ENCODE data around the gene CDK9.
A peak's percentile ranks its signal among the peaks of the same experiment; 100 is the strongest.

CDK9 gene

DNA sequence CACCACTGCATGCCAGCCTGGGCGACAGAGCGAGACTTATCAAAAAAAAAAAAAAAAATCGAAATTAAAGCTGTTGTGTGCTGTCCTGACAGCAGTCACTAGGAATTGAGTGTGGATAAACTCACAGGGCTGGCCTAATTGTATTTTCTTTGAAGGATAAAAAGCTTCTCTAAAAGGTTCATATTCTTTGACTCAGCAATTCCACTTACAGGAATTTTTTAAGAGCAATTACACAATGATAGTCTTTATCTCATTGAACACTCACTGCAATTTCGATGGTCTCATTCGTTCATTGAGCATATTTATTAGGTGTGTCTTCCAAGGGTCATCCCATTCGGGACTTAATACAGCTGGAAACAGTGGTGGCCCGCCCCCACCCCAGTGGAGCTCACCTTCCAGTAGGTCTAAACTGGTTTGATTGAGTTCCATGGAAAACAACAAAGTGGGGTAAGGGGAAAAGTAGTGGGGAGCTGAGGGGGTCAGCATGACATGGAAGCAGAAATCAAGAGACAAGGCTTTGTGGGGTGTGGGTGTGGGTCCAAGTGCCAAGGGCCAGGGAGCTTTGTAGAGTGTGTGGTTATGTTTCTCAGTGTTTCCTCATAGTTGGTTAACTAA is 6.7 kb downstream of the CDK9 start:
- ATAC-seq = no peak
- TF ChIP-seq BACH2 (CRISPR knock-in tag; IDR thresholded peaks at IDR 0.05; ENCODE audit: borderline replicate concordance) (no peak), ISL1 (CRISPR knock-in tag; IDR thresholded peaks at IDR 0.05) (no peak), ZNF70 (CRISPR knock-in tag; IDR thresholded peaks at IDR 0.05) (no peak), PPARA (CRISPR knock-in tag; IDR thresholded peaks at IDR 0.05; ENCODE audit: borderline replicate concordance) (no peak), SNAI2 (CRISPR knock-in tag; IDR thresholded peaks at IDR 0.05) (no peak)

DNA sequence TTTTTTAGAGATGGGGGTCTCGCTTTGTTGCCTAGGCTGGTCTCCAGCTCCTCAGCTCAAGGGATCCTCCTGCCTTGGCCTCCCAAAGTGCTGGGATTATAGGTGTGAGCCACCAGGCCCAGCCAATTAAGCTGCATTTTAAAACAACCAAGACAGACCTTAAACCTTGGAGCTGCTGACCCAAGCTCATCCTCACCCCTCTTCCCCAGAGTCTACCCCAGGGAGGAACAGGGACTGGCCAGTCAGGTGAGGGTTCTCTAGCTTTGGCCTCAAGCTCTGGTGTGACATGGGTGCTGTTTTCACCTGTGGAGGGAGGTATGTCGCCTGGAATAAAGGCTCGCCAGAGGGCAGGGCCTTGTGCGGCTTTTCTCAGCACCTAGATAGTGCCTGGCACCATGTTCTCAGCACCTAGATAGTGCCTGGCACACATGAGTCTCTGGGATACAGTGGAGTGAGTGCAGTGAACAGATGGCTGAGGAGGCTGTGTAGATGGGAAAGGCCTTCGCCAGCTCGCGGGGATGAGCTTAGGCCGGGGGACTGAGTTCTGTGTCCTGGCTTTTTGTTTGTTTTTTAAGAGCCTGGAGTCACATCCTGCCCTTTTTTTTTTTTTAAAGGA is 7.4 kb downstream of the CDK9 start:
- ATAC-seq = peak; percentile 13; the same call in 2 of the 3 replicates
- TF ChIP-seq TCF4 (CRISPR knock-in tag; IDR thresholded peaks at IDR 0.05; ENCODE audit: borderline replicate concordance) (no peak), ISL1 (CRISPR knock-in tag; IDR thresholded peaks at IDR 0.05) (no peak)
- TF ChIP-seq, protein P1, sequence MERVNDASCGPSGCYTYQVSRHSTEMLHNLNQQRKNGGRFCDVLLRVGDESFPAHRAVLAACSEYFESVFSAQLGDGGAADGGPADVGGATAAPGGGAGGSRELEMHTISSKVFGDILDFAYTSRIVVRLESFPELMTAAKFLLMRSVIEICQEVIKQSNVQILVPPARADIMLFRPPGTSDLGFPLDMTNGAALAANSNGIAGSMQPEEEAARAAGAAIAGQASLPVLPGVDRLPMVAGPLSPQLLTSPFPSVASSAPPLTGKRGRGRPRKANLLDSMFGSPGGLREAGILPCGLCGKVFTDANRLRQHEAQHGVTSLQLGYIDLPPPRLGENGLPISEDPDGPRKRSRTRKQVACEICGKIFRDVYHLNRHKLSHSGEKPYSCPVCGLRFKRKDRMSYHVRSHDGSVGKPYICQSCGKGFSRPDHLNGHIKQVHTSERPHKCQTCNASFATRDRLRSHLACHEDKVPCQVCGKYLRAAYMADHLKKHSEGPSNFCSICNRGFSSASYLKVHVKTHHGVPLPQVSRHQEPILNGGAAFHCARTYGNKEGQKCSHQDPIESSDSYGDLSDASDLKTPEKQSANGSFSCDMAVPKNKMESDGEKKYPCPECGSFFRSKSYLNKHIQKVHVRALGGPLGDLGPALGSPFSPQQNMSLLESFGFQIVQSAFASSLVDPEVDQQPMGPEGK (CRISPR knock-in tag; IDR thresholded peaks at IDR 0.05; ENCODE audit: borderline replicate concordance) = no peak

DNA sequence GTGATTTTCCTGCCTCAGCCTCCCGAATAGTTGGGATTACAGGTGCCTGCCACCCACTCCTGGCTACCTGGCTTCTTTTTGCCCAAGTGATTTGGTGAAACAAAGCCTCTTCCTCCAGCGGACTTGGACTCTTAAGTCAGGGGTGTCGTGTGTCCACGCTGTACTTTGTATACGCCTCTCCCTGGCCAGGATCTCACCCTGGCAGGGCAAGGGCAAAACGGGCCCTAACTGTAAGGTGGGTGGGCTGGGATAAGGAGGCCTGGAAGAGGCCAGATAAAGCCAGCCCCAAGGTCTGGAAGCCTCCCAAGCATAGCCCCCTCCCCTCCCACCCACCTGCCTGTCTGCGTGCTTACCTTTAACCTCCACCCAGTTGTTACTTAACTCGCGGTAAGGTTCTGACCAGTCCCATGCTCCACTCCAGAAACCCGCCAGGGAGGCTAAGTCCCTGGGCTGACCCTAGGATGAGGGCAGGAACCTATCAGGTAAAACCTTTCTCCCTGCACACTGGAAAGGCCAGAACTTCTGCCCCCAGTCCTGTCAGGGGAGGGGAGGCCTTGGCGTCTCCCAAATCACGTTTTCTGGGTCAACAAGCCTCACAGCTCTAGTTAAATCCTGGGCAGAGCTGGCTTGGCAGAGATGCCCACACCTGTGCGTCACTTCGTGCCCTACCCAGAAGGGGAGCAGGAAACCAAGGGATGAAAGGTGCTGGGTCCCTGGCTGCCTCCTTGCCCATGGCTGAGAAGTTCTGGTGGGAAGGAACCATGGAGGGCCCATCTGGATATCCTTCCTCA is 8.4 kb downstream of the CDK9 start:
- TF ChIP-seq CSDC2 (CRISPR knock-in tag; IDR thresholded peaks at IDR 0.05) (no peak), ESRRG (CRISPR knock-in tag; IDR thresholded peaks at IDR 0.05) (no peak), RARB (CRISPR knock-in tag; IDR thresholded peaks at IDR 0.05) (no peak), ZNF70 (CRISPR knock-in tag; IDR thresholded peaks at IDR 0.05) (no peak), GLIS3 (CRISPR knock-in tag; IDR thresholded peaks at IDR 0.05) (no peak), ARNTL (CRISPR knock-in tag; IDR thresholded peaks at IDR 0.05; ENCODE audit: borderline replicate concordance, low read depth) (no peak), ZNF565 (CRISPR knock-in tag; conservative IDR thresholded peaks at IDR 0.05; ENCODE audit: low read depth) (no peak), ZFP3 (CRISPR knock-in tag; IDR thresholded peaks at IDR 0.05) (no peak), TOX (CRISPR knock-in tag; IDR thresholded peaks at IDR 0.05; ENCODE audit: borderline replicate concordance) (no peak), OSR1 (CRISPR knock-in tag; IDR thresholded peaks at IDR 0.05) (no peak)
- TF ChIP-seq, protein P2, sequence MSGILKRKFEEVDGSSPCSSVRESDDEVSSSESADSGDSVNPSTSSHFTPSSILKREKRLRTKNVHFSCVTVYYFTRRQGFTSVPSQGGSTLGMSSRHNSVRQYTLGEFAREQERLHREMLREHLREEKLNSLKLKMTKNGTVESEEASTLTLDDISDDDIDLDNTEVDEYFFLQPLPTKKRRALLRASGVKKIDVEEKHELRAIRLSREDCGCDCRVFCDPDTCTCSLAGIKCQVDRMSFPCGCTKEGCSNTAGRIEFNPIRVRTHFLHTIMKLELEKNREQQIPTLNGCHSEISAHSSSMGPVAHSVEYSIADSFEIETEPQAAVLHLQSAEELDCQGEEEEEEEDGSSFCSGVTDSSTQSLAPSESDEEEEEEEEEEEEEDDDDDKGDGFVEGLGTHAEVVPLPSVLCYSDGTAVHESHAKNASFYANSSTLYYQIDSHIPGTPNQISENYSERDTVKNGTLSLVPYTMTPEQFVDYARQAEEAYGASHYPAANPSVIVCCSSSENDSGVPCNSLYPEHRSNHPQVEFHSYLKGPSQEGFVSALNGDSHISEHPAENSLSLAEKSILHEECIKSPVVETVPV (CRISPR knock-in tag; IDR thresholded peaks at IDR 0.05) = no peak
- TF ChIP-seq, protein P1 (CRISPR knock-in tag; IDR thresholded peaks at IDR 0.05; ENCODE audit: borderline replicate concordance) = no peak
- ATAC-seq = peak; percentile 17

DNA sequence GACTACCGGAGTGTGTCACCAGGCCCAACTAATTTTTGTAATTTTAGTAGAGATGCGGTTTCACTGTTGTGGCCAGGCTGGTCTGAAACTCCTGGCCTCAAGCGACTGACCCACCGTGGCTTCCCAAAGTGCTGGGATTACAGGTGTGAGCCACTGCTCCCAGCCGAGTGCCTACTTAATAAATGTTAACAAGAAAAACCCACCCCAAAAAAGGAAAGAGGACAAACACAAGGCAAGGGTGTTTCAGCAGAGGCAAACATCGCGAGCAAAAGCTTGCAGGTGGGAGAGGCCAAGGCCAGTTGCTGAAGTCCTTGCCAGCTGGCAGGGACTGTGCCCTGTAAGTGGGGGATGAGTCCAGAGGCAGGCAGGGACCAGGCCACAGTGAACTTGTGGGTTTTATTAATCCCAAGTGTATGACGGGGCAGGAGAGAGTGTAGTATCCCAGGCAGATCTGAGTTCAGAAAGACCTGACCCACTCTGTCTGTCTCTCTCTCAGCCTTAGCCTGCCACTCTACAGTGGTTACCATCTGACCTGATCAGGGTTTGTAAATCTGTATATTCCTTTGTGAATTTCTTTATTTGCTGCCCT is 10.5 kb downstream of the CDK9 start:
- peak; percentile 51 for ATAC-seq
- peak; percentile 26; the same call in 1 of the 2 replicates for TF ChIP-seq ESRRG (CRISPR knock-in tag; IDR thresholded peaks at IDR 0.05)
- TF ChIP-seq CSDC2 (CRISPR knock-in tag; IDR thresholded peaks at IDR 0.05) = no peak

DNA sequence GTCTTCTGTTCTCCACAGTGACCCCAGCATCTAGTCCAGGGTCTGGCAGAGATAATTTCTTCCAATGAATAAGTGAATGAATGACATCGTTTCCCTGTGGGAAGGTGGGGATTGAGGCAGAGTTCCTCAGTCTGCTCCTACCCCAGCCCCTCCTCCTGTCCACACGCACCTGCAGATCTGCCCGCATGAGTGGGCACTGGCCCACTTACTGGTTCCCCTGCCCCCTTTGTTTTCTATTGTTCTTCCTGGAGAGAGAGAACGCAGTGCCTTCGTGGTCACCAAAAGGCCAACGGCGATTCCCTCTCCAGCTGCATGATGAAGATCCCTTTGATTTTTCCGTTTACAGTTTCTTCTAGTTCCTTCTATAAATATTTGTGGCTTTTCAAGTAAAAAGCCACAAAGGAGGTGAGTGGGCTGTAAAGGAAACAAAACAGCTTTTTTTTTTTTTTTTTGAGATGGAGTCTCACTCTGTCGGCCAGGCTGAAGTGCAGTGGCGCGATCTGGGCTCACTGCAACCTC is 11.1 kb downstream of the CDK9 start:
- no peak for ATAC-seq
- no peak for TF ChIP-seq ARNTL (CRISPR knock-in tag; IDR thresholded peaks at IDR 0.05; ENCODE audit: borderline replicate concordance, low read depth)
- TF ChIP-seq, protein P1 (CRISPR knock-in tag; IDR thresholded peaks at IDR 0.05; ENCODE audit: borderline replicate concordance) = no peak
- TF ChIP-seq ISL1 (CRISPR knock-in tag; IDR thresholded peaks at IDR 0.05) = no peak
- no peak for TF ChIP-seq ZNF565 (CRISPR knock-in tag; conservative IDR thresholded peaks at IDR 0.05; ENCODE audit: low read depth)
- TF ChIP-seq, protein P3, sequence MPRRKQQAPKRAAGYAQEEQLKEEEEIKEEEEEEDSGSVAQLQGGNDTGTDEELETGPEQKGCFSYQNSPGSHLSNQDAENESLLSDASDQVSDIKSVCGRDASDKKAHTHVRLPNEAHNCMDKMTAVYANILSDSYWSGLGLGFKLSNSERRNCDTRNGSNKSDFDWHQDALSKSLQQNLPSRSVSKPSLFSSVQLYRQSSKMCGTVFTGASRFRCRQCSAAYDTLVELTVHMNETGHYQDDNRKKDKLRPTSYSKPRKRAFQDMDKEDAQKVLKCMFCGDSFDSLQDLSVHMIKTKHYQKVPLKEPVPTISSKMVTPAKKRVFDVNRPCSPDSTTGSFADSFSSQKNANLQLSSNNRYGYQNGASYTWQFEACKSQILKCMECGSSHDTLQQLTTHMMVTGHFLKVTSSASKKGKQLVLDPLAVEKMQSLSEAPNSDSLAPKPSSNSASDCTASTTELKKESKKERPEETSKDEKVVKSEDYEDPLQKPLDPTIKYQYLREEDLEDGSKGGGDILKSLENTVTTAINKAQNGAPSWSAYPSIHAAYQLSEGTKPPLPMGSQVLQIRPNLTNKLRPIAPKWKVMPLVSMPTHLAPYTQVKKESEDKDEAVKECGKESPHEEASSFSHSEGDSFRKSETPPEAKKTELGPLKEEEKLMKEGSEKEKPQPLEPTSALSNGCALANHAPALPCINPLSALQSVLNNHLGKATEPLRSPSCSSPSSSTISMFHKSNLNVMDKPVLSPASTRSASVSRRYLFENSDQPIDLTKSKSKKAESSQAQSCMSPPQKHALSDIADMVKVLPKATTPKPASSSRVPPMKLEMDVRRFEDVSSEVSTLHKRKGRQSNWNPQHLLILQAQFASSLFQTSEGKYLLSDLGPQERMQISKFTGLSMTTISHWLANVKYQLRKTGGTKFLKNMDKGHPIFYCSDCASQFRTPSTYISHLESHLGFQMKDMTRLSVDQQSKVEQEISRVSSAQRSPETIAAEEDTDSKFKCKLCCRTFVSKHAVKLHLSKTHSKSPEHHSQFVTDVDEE (CRISPR knock-in tag; IDR thresholded peaks at IDR 0.05) = no peak
- no peak for TF ChIP-seq CSDC2 (CRISPR knock-in tag; IDR thresholded peaks at IDR 0.05)
- TF ChIP-seq GLIS3 (CRISPR knock-in tag; IDR thresholded peaks at IDR 0.05) = no peak
- TF ChIP-seq BACH2 (CRISPR knock-in tag; IDR thresholded peaks at IDR 0.05; ENCODE audit: borderline replicate concordance) = no peak
- TF ChIP-seq ZFP3 (CRISPR knock-in tag; IDR thresholded peaks at IDR 0.05) = no peak
- TF ChIP-seq TOX (CRISPR knock-in tag; IDR thresholded peaks at IDR 0.05; ENCODE audit: borderline replicate concordance) = no peak

Measured in SK-N-SH treated with all-trans-retinoic acid at 6 μM for 48 hours (cell line).